GM12801 (cell line): Measurements from ENCODE around the gene HBS1L.

Experiments used
- TF ChIP-seq, protein P1 (sequence below): IDR thresholded peaks from one replicate; pipeline ENCODE4 v1.5.1; 2011; ENCODE audit warnings: control low read depth; ENCODE audit not compliant: insufficient read length; ENCODE audit errors: extremely low read depth

Gene HBS1L

DNA sequence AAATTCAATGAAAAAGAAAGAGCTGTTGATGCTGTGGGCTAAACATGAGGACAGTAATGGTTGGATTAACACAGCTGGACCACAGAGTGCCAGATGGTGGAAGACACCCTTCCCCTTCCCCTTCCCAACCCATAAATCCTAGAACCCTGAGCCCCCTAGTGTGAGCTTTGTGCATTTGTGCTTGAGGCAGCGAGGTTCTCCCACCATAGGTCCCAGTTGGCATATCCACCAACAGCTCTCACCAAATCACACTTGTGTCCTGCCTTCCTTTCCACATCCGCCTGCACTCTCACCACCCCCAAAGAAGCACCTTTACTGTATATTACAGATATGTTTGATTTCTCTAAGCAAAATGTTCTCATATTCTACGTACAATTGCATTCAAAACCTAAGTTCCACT lies 32.8 kb upstream of the HBS1L start:
- TF ChIP-seq, protein P1, sequence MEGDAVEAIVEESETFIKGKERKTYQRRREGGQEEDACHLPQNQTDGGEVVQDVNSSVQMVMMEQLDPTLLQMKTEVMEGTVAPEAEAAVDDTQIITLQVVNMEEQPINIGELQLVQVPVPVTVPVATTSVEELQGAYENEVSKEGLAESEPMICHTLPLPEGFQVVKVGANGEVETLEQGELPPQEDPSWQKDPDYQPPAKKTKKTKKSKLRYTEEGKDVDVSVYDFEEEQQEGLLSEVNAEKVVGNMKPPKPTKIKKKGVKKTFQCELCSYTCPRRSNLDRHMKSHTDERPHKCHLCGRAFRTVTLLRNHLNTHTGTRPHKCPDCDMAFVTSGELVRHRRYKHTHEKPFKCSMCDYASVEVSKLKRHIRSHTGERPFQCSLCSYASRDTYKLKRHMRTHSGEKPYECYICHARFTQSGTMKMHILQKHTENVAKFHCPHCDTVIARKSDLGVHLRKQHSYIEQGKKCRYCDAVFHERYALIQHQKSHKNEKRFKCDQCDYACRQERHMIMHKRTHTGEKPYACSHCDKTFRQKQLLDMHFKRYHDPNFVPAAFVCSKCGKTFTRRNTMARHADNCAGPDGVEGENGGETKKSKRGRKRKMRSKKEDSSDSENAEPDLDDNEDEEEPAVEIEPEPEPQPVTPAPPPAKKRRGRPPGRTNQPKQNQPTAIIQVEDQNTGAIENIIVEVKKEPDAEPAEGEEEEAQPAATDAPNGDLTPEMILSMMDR = no peak

GRCh38 chr6:135086414-135086764 lies 31.8 kb upstream of the HBS1L start:
- TF ChIP-seq, protein P1 = no peak

- TF ChIP-seq, protein P1 = no peak
Measured at GRCh38 chr6:135085700-135086413, 31.2 kb upstream of the HBS1L start.

DNA sequence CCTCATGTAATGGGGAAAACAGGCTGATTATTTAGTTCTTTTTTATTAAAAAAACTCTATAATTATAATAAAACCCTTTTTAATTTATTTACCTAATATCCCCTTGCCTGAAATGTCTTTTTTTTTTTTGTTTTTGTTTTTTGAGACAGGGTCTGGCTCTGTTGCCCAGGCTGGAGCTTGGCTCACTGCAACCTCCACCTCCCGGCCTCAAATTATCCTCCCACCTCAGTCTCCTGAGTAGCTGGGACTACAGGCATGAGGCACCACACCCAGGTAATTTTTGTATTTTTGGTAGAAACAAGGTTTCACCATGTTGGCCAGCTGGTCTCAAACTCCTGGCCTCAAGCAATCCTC lies 30.3 kb upstream of the HBS1L start:
- TF ChIP-seq, protein P1 = no peak

GRCh38 chr6:135084001-135084915 lies 29.6 kb upstream of the HBS1L start:
- TF ChIP-seq, protein P1 = no peak

DNA sequence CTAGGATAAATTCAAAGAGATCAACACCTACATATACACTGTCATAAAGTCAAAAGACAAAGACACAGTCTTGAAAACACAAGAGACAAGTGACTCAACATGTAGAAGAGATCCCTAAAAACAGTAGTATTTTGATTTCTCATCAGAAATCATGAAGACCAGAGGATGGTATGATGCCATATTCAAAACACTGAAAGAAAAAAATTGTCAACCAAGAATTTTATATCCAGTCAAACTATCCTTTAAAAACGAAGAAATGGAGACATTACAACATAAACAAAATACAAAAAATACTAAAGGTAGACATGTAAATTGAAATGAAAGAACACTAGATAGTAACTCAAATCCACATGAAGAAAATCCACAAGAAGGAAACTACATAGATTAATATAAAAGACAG lies 27.3 kb upstream of the HBS1L start:
- TF ChIP-seq, protein P1 = no peak

GRCh38 chr6:135075018-135075417 lies 20.4 kb upstream of the HBS1L start:
- TF ChIP-seq, protein P1 = no peak
